Mesenchymal stem cell (in vitro differentiated cells and primary cell): ENCODE measurements around the gene MACROD2.
"Not testable (repeated sequence)": the region's sequence is repeated elsewhere in the genome, so short reads cannot be mapped to it uniquely, and the experiment has no call there.

ENCODE experiments used
- DNase-seq: peaks from one replicate; pipeline ENCODE4 v3.0.0-alpha.2; 2013
- H2AFZ ChIP-seq: one replicate; pipeline ENCODE4 v1.6.1; 2013; ENCODE audit warnings: low read depth, mild to moderate bottlenecking, control low read depth, inconsistent platforms, low read length, moderate library complexity
- H2AK5ac ChIP-seq: 2 replicates; pipeline ENCODE4 v1.6.1; 2013; ENCODE audit warnings: low read length, moderate library complexity, mild to moderate bottlenecking, inconsistent platforms; ENCODE audit not compliant: severe bottlenecking
- H2BK120ac ChIP-seq: one replicate; pipeline ENCODE4 v1.6.1; 2013; ENCODE audit warnings: low read depth, mild to moderate bottlenecking, inconsistent platforms, low read length, moderate library complexity
- H2BK12ac ChIP-seq, 2 experiments: one replicate each; pipeline ENCODE4 v1.6.1; 2013; ENCODE audit warnings: inconsistent platforms in 2 of 2, low read length in 2 of 2, mild to moderate bottlenecking in 2 of 2, moderate library complexity in 2 of 2, control low read depth in 1 of 2
- H2BK15ac ChIP-seq: one replicate; pipeline ENCODE4 v1.6.1; 2013; ENCODE audit warnings: mild to moderate bottlenecking, low read depth, inconsistent platforms; ENCODE audit not compliant: poor library complexity, severe bottlenecking
- H2BK5ac ChIP-seq: 2 replicates; pipeline ENCODE4 v1.6.1; 2013; ENCODE audit warnings: low read depth, mild to moderate bottlenecking, low read length, control low read depth, inconsistent platforms; ENCODE audit not compliant: poor library complexity, severe bottlenecking
- H3K14ac ChIP-seq, 2 experiments: one replicate each; pipeline ENCODE4 v1.6.1; 2013; ENCODE audit warnings: inconsistent platforms in 2 of 2, low read length in 2 of 2, control low read depth in 1 of 2, mild to moderate bottlenecking in 1 of 2, moderate library complexity in 1 of 2
- H3K18ac ChIP-seq, 2 experiments: one replicate each; pipeline ENCODE4 v1.6.1; 2013; ENCODE audit warnings: inconsistent platforms in 2 of 2, low read length in 2 of 2, control low read depth in 1 of 2, low read depth in 1 of 2, mild to moderate bottlenecking in 1 of 2
- H3K23ac ChIP-seq, 2 experiments: one replicate each; pipeline ENCODE4 v1.6.1; 2013; ENCODE audit warnings: inconsistent platforms in 2 of 2, low read length in 2 of 2, mild to moderate bottlenecking in 2 of 2, moderate library complexity in 2 of 2, control low read depth in 1 of 2
- H3K27ac ChIP-seq: 2 replicates; pipeline ENCODE4 v1.5.1; 2013; ENCODE audit warnings: mild to moderate bottlenecking, moderate library complexity, low read length, control low read depth, inconsistent platforms; ENCODE audit not compliant: poor library complexity, severe bottlenecking
- H3K27me3 ChIP-seq, 2 experiments: 2 replicates each; pipeline versions ENCODE4 v1.6.1 to v1.7.0; 2013; ENCODE audit warnings: low read length in 2 of 2, mild to moderate bottlenecking in 2 of 2, moderate library complexity in 2 of 2, control low read depth in 1 of 2, inconsistent platforms in 1 of 2; ENCODE audit not compliant: control insufficient read depth in 1 of 2, insufficient read depth in 1 of 2
- H3K36me3 ChIP-seq, 2 experiments: 2 replicates each; pipeline versions ENCODE4 v1.6.1 to v1.7.0; 2013; ENCODE audit warnings: low read length in 2 of 2, control low read depth in 1 of 2, inconsistent platforms in 1 of 2, low read depth in 1 of 2, mild to moderate bottlenecking in 1 of 2; ENCODE audit not compliant: insufficient read depth in 2 of 2, control insufficient read depth in 1 of 2
- H3K4ac ChIP-seq, 2 experiments: one replicate each; pipeline ENCODE4 v1.6.1; 2013; ENCODE audit warnings: inconsistent platforms in 2 of 2, low read length in 2 of 2, mild to moderate bottlenecking in 2 of 2, moderate library complexity in 2 of 2, control low read depth in 1 of 2, low read depth in 1 of 2
- H3K4me1 ChIP-seq: 2 replicates; pipeline ENCODE4 v1.6.1; 2013; ENCODE audit warnings: low read depth, low read length, control low read depth; ENCODE audit not compliant: control insufficient read depth, insufficient read depth
- H3K4me2 ChIP-seq: 2 replicates; pipeline ENCODE4 v1.6.1; 2013; ENCODE audit warnings: low read length, mild to moderate bottlenecking, inconsistent platforms; ENCODE audit not compliant: poor library complexity, severe bottlenecking
- H3K4me3 ChIP-seq, 2 experiments: 2 replicates each; pipeline versions ENCODE4 v1.5.1 to v1.7.0; 2013; ENCODE audit warnings: low read length in 2 of 2, mild to moderate bottlenecking in 2 of 2, control low read depth in 1 of 2, low read depth in 1 of 2; ENCODE audit not compliant: insufficient read depth in 1 of 2
- H3K79me1 ChIP-seq: replicated peaks from 2 replicates; pipeline ENCODE4 v1.6.1; 2013; ENCODE audit warnings: mild to moderate bottlenecking, control low read depth, low read length, inconsistent platforms; ENCODE audit not compliant: poor library complexity, severe bottlenecking
- H3K9ac ChIP-seq: 2 replicates; pipeline ENCODE4 v1.7.0; 2013; ENCODE audit warnings: mild to moderate bottlenecking, low read length, moderate library complexity
- H3K9me3 ChIP-seq: 2 replicates; pipeline ENCODE4 v1.7.0; 2013; ENCODE audit warnings: mild to moderate bottlenecking, low read length; ENCODE audit not compliant: control insufficient read depth
- H4K8ac ChIP-seq: one replicate; pipeline ENCODE4 v1.6.1; 2013; ENCODE audit warnings: inconsistent platforms, mild to moderate bottlenecking, low read length, moderate library complexity
- H4K91ac ChIP-seq: one replicate; pipeline ENCODE4 v1.6.1; 2013; ENCODE audit warnings: mild to moderate bottlenecking, low read length, inconsistent platforms
- WGBS: methylation state at CpG from one replicate; pipeline ENCODE4 v1.1.7; 2013; ENCODE audit warnings: mixed read lengths; 5-methylcytosine and 5-hydroxymethylcytosine counted together

Gene MACROD2

DNA sequence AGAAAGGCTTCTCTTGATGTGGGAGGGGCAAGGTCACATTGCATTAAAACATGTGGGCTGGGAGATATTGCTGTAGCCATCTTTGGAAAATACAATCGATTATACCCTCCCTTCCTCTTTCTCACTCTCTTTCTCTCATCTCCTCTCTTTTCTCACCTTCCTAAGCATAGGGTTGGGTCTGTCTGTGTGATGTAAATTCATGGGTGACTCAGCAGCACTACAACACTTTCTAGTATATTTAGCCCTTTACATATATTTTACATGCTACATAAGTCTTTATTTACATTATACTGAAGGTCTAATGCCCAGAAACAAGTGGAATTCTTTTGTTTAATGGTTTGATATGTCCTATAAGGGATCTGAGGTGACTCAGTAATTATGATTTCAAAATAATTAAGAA is 976.9 kb downstream of the MACROD2 start:
- H2BK120ac ChIP-seq, result no peak overlapping the region
- no peaks in the 10 kb centered on the region for H3K27me3 ChIP-seq
- WGBS, result no CpG with 5 or more reads among the region's 1 CpG
- no peak overlapping the region for H3K14ac ChIP-seq
- no peak overlapping the region for H3K18ac ChIP-seq
- no peak overlapping the region for H3K4ac ChIP-seq
- H3K4me3 ChIP-seq, result no peak overlapping the region
- no peak for DNase-seq
- H2BK12ac ChIP-seq, result no peak overlapping the region
- no peak overlapping the region for H3K23ac ChIP-seq
- H2AK5ac ChIP-seq, result no peak overlapping the region
- no peak overlapping the region for H3K4me2 ChIP-seq
- H3K9me3 ChIP-seq, result peaks cover 3% of the 10 kb centered on the region
- no peak overlapping the region for H4K91ac ChIP-seq
- no peak overlapping the region for H4K8ac ChIP-seq
- no peak overlapping the region for H2BK5ac ChIP-seq
- H3K79me1 ChIP-seq, result no peaks in the 10 kb centered on the region
- no peak overlapping the region for H2AFZ ChIP-seq
- no peak overlapping the region for H3K9ac ChIP-seq
- no peak overlapping the region for H3K27ac ChIP-seq
- H2BK15ac ChIP-seq, result no peak overlapping the region
- no peaks in the 10 kb centered on the region for H3K36me3 ChIP-seq
- no peaks in the 10 kb centered on the region for H3K4me1 ChIP-seq

- H2BK120ac ChIP-seq, result no peak overlapping the region
Measured at GRCh38 chr20:14972690-14973089, 977.4 kb downstream of the MACROD2 start.

GRCh38 chr20:14979453-14979986 is 984.2 kb downstream of the MACROD2 start:
- Histone ChIP-seq H3K4me1 (no peaks in the 10 kb centered on the region), H3K4me3 (no peak overlapping the region), H3K27me3 (no peaks in the 10 kb centered on the region), H2BK15ac (no peak overlapping the region), H2AK5ac (no peak overlapping the region), H3K9me3 (peaks cover 3% of the 10 kb centered on the region), H3K23ac (no peak overlapping the region), H3K36me3 (no peaks in the 10 kb centered on the region), H4K8ac (no peak overlapping the region), H2BK120ac (no peak overlapping the region), H3K4me2 (no peak overlapping the region), H3K14ac (no peak overlapping the region), H2BK5ac (no peak overlapping the region), H3K18ac (no peak overlapping the region), H3K27ac (no peak overlapping the region), H2BK12ac (no peak overlapping the region), H3K79me1 (no peaks in the 10 kb centered on the region), H3K4ac (no peak overlapping the region), H3K9ac (no peak overlapping the region), H2AFZ (no peak overlapping the region), H4K91ac (no peak overlapping the region)
- no peak for DNase-seq
- WGBS, result 58% methylated on average over 3 of the region's 3 CpGs

More at GRCh38 chr20:14972690-14973089, 977.4 kb downstream of the MACROD2 start:
- Histone ChIP-seq H2AFZ (no peak overlapping the region), H2AK5ac (no peak overlapping the region), H4K8ac (no peak overlapping the region), H3K79me1 (no peaks in the 10 kb centered on the region), H3K23ac (no peak overlapping the region), H4K91ac (no peak overlapping the region), H2BK5ac (no peak overlapping the region), H2BK12ac (no peak overlapping the region), H2BK15ac (no peak overlapping the region), H3K9ac (no peak overlapping the region), H3K4ac (no peak overlapping the region), H3K27me3 (no peaks in the 10 kb centered on the region), H3K18ac (no peak overlapping the region), H3K4me1 (no peaks in the 10 kb centered on the region), H3K14ac (no peak overlapping the region), H3K27ac (no peak overlapping the region), H3K9me3 (peaks cover 3% of the 10 kb centered on the region), H3K4me3 (no peak overlapping the region), H3K4me2 (no peak overlapping the region), H3K36me3 (no peaks in the 10 kb centered on the region)
- WGBS, result 83% methylated on average over 1 of the region's 2 CpGs
- no peak for DNase-seq

DNA sequence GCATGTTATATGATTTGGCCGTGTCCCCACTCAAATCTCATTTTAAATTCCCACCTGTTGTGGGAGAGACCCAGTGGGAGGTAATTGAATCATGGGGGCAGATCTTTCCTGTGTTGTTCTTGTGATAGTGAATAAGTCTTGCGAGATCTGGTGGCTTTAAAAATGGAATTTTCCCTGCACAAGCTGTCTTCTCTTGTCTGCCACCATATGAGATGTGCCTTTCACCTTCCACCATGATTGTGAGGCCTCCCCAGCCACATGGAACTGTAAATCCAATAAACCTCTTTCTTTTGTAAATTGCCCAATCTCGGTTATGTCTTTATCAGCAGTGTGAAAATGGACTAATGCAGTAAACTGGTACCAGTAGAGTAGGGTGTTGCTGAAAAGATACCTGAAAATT is 986.2 kb downstream of the MACROD2 start:
- H3K79me1 ChIP-seq, H2AFZ ChIP-seq, H3K14ac ChIP-seq, H3K36me3 ChIP-seq, H3K23ac ChIP-seq, DNase-seq, H4K91ac ChIP-seq, H2AK5ac ChIP-seq, H2BK12ac ChIP-seq, H3K9me3 ChIP-seq, H2BK15ac ChIP-seq, H3K4ac ChIP-seq, H3K27ac ChIP-seq, H3K27me3 ChIP-seq, H3K4me1 ChIP-seq, H3K4me2 ChIP-seq, H2BK5ac ChIP-seq, H4K8ac ChIP-seq, H3K9ac ChIP-seq, H3K18ac ChIP-seq, H3K4me3 ChIP-seq, H2BK120ac ChIP-seq: not testable (repeated sequence)
- WGBS, result 93% methylated on average over 2 of the region's 3 CpGs
